Activated CD4-positive, alpha-beta T cell treated with anti-CD3 and anti-CD28 coated beads, Interleukin-2, amount 50 U/mL, for 1 hour (primary cell): ENCODE measurements around the gene POGZ.

Source experiments
- DNase-seq: peaks from one replicate; pipeline ENCODE4 v3.0.0-alpha.2; 2020

Gene POGZ

GRCh38 chr1:151369302-151369610, 90.0 kb downstream of the POGZ start:
- no peak for DNase-seq

GRCh38 chr1:151368393-151369301, 90.6 kb downstream of the POGZ start:
- DNase-seq, result no peak

GRCh38 chr1:151367658-151368392, 91.5 kb downstream of the POGZ start:
- DNase-seq, result no peak

- no peak for DNase-seq
Observed at GRCh38 chr1:151364996-151365395, 94.3 kb downstream of the POGZ start.

- DNase-seq, result no peak
Observed at GRCh38 chr1:151362308-151363155, 96.8 kb downstream of the POGZ start.

GRCh38 chr1:151361883-151362282, 97.4 kb downstream of the POGZ start:
- no peak for DNase-seq

- no peak for DNase-seq
Observed at GRCh38 chr1:151356696-151357095, 102.6 kb downstream of the POGZ start.
